GM21423 (cell line): ENCODE measurements around the gene CMTM7.

ENCODE experiments used
- ATAC-seq: cut with Tn5 transposase; IDR thresholded peaks from one replicate; pipeline ENCODE4 v1.9.1; 2021; ENCODE audit warnings: mild to moderate bottlenecking, moderate library complexity; ENCODE audit not compliant: unreplicated experiment

Gene CMTM7

DNA sequence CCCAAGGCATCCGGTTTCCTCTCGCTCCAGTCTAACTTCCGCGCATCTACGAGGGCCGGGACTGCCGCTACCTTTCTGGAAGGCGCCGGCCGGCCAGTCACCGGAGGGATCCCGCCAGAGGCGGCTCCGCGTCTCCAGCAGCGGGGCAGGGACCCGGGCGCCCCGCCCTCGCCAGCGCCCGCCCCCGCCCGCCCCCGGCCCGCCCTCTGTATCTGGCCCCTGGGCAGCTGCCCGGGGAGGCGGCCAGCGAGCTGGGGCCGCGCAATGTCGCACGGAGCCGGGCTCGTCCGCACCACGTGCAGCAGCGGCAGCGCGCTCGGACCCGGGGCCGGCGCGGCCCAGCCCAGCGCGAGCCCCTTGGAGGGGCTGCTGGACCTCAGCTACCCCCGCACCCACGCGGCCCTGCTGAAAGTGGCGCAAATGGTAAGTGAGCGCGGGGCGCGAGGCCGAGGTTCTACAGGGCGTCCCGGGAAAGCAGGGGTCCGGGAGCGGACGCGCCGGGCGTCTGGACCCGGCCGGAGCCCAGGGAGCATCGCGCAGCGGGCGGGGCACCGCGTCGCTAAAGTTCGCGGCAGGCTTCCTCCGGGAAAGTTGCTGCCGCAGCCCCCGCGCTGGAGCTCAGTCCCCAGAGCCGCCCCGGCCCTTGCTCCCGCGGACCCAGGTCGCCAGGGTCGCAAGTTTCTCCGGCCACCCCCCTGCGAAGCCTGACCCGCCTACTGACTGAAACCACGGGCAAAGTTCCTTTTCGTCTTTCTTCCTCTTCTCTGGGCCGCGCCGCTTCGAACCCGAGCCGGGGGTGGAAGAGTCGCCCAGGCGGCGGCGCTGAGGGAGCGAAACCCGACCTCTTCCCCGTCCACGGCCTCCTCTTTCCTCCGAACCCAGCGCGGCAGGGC lies at the start of gene CMTM7:
TSS of gene CMTM7 (plus strand) at position 211 of the 893 bp plus-strand sequence. CDS start at position 265, 54 bp downstream.
- ATAC-seq = peak; percentile 69

- no peak for ATAC-seq
Observed at GRCh38 chr3:32347343-32348125, 44.1 kb upstream of the CMTM7 start.

DNA sequence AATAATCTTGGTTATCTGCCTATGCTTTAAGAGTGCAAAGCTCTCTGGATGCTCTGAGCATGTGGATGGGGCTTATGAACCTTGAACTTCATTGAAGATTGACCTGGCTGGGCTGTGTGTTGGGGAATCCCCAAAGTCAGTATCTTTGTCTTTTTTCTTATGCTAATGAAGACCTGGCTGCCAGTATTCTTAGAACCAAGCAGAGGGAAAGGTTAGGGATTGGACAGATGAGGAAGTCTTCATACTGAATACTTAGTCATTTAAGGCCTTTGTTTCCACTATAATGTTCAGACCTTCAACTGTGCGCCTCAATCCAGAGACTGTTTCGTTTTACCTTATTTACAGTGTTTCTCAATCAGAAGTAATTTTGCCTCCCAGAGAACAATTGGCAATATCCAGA lies 42.5 kb upstream of the CMTM7 start:
- no peak for ATAC-seq

- no peak for ATAC-seq
Observed at GRCh38 chr3:32352563-32352962, 39.1 kb upstream of the CMTM7 start.

- ATAC-seq = no peak
Observed at GRCh38 chr3:32353351-32353750, 38.3 kb upstream of the CMTM7 start.

DNA sequence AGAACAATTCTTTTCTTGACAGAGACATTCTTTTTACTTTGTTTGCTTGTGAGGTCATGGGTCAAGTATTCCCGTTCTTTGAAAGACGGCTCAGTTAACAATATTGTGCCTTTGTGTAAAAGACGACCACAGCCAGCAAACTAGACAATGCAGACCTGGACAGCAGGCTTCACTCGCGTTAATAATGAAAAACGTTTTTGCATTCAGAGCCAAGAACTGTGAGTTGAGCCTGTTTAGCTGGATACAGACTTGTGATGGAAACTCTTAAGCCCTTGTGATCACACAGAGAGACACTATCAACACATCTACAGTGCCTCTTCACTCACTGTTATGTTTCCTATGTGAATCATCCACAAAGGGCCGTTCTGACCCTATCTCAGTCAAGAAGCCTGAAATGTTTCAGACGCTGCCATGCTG lies 37.3 kb upstream of the CMTM7 start:
- ATAC-seq = no peak

- no peak for ATAC-seq
Observed at GRCh38 chr3:32355751-32356291, 35.8 kb upstream of the CMTM7 start.

- no peak for ATAC-seq
Observed at GRCh38 chr3:32359766-32360492, 31.7 kb upstream of the CMTM7 start.

DNA sequence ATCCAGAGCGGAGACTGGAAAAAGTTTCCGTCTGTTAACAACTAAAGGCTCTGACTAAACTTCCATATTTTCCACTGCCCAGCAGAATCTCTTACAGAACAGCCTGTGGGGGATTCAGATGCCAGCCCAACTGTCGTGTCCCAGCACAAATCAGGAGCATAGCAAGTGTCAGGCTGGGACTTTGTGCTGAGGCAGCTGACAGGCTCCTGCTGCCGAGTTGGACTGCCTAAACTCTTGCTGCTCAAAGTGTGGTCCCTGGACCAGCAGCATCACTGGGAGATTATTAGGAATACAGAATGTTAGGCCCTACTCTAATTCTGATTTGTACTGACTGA lies 31.2 kb upstream of the CMTM7 start:
- no peak for ATAC-seq

- peak; percentile 54 for ATAC-seq
Observed at GRCh38 chr3:32366638-32367397, 24.8 kb upstream of the CMTM7 start.

GRCh38 chr3:32367442-32367841 lies 24.2 kb upstream of the CMTM7 start:
- ATAC-seq = no peak

GRCh38 chr3:32371461-32372212 lies 20.0 kb upstream of the CMTM7 start:
- ATAC-seq = no peak

DNA sequence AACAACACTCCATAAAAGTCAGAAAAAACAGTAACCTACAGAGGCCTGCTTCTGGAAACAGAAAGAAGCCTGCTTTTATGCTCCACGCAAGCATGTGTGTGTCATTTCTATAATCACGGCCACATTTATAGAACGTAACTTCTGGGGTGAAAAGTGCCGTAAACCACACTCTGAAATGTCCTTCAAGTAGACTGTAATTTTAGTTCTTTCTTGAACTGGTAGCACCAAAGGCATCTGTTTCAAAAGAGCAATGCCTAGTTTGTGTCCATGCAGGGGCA lies 19.5 kb upstream of the CMTM7 start:
- ATAC-seq = no peak

GRCh38 chr3:32373276-32373675 lies 18.4 kb upstream of the CMTM7 start:
- no peak for ATAC-seq

GRCh38 chr3:32373844-32374243 lies 17.8 kb upstream of the CMTM7 start:
- ATAC-seq = no peak

GRCh38 chr3:32374788-32375595 lies 16.7 kb upstream of the CMTM7 start:
- peak; percentile 67 for ATAC-seq

GRCh38 chr3:32375596-32375930 lies 16.1 kb upstream of the CMTM7 start:
- no peak for ATAC-seq

DNA sequence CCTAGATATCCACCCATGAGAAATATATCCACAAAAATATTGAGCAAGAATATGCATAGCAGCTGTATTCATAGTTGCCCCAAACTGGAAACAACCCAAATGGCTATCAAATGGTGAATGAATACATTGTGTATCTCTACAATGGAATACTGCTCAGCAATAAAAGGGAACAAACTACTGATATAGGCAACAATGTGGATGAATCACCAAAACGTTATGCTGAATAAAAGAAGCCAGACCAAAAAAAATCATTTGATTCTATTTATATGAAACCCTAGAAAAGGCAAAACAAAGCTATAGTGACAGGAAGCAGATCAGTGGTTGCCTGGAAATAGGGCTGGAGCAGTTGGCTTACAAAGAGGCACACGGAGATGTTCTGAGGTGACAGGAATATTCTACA lies 15.5 kb upstream of the CMTM7 start:
- no peak for ATAC-seq

- no peak for ATAC-seq
Observed at GRCh38 chr3:32379831-32380500, 11.7 kb upstream of the CMTM7 start.
